Measurements from ENCODE around the gene S100Z.
"Not testable (repeated sequence)": the region's sequence is repeated elsewhere in the genome, so short reads cannot be mapped to it uniquely, and the experiment has no call there.

Gene S100Z

DNA sequence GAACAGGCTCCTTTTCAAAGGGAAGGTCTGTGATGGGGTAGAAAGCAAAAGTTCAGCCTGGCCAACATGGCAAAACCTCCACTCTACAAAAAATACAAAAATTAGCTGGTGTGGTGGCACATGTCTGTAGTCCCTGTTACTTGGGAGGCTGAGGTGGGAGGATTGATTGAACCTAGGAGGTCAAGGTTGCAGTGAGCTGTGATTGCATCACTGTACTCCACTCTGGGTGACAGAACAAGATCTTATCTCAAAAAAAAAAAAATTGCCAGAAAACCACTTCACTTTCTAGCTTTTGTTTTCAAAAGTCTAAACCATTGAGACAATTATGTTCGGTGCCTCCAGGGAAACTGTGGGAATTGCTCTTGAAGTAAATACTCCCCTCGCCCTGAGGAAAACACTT is 43.5 kb downstream of the S100Z start:
- DNase-seq: no peak

DNA sequence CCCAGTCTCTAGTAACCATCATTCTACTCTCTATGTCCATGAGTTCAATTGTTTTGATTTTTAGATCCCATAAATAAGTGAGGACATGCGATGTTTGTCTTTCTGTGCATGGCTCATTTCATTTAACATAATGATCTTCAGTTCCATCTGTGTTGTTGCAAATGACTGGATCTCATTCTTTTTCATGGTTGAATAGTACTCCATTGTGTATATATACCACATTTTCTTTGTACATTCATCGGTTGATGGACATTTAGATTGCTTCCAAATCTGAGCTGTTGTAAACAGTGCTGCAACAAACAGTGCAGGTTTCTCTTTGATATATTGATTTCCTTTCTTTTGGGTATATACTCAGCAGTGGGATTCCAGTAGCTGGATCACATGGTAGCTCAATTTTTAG is 46.4 kb downstream of the S100Z start:
- no peak for DNase-seq

DNA sequence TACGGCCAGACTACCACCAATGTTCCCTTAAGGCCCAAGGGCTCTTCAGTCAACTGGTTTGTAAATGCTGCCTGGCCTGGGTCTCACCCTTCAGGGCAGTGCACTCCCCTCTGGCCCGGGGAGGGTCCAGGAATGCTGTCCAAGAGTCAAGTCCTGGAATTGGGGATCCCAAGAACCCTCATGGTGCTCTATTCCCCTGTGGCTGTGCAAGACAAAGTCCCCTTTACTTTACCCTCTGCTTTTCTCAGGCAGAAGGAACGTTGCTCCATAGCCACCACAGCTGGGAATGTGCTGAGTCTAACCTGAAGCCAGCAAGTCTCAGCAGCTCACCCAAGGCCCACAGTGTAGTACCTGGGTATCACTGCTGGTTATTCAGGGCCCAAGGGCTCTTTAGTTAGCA is 51.7 kb downstream of the S100Z start:
- DNase-seq: no peak

DNA sequence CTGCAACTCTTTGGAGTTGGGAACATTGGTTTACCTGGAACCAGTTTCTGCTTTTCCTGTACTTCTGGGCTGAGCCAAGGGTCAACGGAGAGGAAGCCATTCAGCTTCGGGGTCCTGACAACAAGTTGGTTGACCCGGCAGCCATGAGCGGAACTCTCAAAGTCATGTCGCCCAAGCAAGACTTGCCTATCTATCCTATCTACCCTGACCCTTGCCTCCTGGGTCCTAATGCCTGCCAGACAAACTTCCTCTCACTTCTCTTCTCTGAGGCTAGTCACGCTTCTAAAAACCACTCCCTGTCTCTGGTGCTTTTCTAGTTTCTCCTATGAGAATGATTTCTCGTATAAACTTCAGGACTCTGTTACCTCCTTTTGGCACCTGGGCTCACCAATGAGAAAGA is 58.4 kb downstream of the S100Z start:
- no peak for DNase-seq

DNA sequence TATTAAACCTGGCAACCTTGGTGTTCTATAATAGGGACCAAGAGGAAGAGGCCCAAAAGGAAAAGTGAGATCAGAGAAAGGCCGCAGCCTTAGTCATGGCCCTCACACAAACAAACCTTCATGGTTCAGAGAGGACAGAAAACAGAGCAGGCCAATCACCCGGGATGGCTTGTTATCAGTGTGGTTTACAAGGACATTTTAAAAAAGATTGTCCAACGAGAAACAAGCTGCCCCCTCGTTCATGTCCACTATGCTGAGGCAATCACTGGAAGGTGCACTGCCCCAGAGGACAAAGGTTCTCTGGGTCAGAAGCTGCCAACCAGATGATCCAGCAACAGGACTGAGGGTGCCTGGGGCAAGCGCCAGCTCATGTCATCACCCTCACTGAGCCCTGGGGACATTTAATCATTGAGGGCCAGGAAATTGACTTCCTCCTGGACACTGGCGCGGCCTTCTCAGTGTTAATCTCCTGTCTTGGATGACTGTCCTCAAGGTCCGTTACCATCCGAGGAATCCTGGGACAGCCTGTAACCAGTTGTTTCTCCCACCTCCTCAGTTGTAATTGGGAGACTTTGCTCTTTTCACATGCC is 60.6 kb downstream of the S100Z start:
- not testable (repeated sequence) for DNase-seq

DNA sequence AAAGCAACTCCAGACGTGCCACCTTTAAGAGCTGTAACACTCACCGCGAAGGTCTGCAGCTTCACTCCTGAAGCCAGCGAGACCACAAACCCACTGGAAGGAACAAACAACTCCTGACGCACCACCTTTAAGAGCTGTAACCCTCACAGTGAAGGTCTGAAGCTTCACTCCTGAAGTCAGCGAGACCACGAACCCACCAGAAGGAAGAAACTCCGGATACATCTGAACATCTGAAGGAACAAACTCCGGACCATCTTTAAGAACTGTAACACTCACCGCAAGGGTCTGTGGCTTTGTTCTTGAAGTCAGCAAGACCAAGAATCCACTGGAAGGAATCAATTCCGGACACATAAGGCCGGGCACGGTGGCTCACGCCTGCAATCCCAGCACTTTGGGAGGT is 64.9 kb downstream of the S100Z start:
- not testable (repeated sequence) for DNase-seq

DNA sequence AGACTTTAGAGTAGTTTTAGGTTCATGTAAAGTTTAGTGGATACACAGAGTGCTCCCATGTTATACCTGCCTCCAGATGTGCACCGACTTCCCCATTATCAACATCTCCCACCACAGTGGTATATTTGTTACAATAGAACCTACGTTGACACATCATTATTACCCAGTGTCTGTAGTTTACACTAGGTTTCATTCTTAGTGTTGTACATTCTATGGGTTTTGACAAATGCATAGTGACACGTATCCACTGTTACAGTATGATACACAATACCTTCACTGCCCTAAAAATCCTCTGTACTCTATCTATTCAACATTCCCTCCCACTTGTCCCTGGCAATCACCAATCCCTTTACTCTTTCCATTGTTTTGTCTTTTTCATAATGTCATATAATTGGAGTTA is 68.7 kb downstream of the S100Z start:
- no peak for DNase-seq

DNA sequence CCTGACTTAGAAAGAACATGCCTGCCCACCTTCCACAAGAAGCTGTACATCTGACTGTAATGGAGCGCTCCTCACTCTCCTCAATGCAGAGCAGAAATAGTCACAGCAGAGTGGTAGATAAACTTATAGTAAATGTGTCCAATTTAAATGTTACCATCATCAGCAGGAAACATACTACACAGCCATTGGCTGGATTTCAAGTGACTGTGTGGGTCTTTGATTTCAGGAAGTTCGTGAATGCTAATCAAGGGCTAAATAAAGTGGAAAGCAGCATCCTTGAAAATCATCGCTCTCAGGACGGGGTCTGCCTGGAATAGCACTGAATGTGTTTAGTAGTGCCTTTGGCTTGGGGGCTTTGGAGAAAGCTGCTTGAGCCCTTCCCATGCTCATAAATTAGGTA is 70.7 kb downstream of the S100Z start:
- no peak for DNase-seq

DNA sequence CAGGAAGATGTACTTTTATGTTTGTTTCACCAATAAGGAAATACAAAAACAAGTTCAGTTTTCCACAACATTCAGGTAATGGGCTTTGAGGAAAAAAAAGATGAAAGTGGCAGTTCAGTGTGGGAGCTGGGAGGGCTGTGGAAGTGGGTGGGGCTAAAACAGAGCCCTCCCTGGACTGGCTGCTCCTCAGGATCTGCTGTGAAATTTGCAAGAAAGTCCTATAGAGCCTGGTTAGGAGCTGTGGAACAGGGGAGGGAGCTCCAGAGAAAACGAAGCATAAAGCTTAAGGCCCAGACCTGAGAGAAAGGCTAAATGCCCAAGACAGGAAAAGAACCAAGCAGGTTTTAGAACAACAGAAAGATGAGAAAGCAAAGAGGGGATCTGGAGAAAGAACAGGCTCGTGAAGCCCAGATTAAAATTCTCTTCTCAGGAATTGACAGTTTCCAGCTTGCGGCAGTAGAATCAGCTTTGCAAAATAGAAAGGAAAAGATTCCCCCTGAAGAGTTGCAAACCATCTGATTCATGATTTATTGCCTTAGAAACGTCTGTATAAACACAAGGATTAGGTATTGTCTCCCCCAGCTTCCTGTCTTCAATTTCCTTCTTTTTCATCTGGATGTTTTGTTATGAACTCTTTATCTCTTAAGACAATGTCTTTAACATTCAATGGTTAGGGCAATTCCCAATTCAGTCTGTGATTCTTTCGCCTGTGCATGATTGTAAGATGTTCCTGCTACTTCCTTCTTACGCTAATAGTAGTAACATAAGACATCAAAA is 76.7 kb downstream of the S100Z start:
- DNase-seq: no peak

DNA sequence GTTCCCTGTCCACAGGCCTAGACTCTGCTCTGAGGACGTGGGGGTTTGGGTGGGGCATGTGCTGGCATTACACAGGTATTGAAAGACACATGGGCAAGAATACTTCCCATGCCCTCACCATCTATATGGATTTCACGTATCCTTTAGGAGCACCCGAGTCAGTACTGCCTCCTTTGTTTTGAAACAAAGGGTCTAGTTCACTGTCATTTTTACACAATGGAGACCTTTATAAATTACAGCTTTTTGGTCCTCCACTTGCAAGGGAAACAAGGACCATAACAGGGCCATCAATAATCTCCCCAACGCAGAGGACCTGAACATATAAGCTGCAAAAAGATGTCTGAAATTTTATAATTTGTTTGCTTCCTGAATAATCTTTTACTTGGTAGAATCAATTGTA is 78.1 kb downstream of the S100Z start:
- no peak for DNase-seq

DNA sequence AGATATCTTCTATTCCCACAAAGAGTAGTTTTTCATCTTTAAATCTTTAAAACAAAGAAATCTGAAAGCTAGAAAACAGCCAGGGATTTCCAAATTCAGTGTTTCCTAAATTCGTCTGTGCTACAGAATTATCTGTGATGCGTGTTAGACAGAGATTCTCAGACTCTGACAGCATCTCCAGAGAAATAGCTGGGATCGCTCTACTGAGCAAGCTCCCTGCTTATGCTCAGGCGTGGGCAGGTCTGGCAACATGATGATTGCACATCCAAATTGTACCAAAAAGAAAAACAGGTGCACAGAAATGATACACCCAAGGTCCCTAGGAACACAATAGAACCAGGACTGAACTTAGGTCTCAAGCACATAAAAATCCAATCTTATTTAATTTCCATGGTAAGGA is 80.3 kb downstream of the S100Z start:
- no peak for DNase-seq

DNA sequence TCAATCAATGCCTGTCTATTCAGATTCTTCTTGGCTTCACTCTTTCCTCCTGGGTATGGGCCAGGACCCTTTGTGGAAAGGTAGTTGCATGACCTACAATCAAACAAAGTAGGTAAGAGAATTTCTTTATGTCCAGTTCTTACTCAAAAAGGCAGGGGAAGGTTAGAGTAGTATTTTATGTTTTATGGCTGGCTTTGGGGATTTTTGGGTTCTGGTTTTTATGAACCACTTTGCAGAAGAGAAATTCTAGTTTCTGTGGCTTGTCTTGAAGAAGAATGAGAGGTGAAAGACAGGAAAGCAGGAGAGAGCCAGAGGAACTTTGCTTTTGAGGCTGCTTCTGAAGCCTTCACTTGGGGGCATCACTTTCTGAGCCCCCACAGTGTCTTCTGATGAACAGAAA is 88.4 kb downstream of the S100Z start:
- no peak for DNase-seq

DNA sequence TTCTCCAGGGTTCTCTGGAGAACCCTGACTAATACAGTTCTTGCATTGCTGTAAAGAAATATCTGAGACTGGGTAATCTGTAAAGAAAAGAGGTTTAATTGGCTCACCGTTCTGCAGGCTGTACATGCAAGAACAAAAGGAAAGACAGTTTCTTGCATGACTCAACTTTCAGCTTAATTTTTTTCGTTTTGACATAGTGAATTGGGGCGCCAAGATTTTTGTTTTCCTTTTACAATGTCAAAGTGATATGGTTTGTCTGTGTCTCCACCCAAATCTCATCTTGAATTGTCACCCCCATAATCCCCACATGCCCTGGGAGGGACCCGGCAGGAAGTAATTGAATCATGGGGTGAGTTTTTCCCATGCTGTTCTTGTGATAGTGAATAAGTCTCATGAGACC is 91.2 kb downstream of the S100Z start:
- no peak for DNase-seq

DNA sequence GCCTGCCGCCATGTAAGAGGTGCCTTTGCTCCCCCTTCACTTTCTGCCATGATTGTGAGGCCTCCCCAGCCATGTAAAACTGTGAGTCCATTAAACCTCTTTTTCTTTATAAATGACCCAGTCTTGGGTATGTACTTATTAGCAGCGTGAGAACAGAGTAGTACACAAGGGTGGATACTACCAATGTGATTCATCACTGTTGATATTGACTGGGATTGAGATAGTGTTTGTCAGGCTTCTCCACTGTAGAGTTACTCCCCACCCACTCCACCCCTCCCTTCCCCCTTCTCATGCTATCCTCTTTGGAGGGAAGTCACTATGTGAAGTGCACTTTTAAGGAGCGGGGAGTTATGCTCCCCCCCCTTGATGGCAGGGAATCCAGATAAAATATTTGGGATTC is 91.6 kb downstream of the S100Z start:
- DNase-seq: no peak

DNA sequence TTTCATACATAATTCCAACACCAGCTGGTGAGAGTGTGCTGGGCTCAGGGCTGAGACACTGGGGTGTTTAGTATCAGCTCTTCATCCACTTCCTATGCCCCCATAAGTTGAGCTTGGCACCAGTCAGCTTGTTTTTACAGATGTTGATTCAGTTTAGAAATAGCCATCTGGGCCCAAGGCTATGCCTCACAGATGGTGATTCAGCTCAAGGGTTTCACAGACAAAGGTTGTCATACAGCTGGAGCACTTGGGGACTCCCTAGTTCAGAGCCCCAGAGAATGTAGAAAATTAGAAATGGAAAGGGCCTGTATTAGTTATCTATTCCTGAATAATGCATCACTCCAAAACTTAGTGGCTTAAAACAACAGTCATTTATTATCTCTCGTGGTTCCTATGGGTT is 92.8 kb downstream of the S100Z start:
- peak; percentile 76 for DNase-seq

DNA sequence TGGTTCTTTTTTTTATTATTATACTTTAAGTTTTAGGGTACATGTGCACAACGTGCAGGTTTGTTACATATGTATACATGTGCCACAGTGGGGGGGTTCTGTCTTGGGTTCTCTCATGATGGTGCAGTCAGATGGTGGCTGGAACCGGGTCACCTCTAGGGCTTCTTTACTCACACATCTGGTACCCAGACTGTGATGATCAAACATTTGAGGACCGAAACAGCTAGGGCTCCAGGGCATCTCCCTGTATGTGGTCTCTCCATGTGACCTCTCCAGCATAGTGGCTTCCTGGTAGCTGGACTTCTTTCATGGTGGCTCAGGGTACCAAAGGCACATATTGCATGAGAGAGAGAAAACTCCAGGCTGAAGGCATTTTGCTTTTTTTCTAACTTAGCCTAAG is 93.2 kb downstream of the S100Z start:
- DNase-seq: peak; percentile 17

DNA sequence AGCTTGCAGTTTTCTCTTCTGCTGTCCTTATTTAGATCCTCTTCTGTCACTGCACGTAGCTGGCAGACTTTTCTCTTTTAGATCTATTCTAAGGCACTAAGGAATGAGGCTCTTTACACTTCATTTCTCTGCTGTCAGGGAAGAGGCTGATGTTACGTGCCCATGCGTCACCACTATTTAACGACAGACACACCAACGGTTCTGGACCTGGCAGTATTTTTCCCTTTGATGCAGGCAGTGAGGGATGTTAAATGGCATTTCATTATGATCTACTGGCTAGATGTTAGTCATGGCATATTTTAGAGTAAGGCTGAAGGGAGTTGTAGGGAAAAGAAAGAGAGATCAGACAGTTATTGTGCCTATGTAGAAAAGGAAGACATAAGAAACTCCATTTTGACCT is 94.8 kb downstream of the S100Z start:
- DNase-seq: no peak

DNA sequence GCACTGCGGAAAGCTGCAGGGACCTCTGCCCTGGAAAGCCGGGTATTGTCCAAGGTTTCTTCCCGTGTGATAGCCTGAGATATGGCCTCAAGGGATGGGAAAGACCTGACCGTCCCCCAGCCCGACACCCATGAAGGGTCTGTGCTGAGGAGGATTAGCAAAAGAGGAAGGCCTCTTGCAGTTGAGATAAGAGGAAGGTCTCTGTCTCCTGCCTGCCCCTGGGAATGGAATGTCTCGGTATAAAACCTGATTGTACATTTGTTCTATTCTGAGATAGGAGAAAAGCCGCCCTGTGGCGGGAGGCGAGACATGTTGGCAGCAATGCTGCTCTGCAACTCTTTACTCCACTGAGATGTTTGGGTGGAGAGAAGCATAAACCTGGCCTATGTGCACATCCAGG is 95.4 kb downstream of the S100Z start:
- not testable (repeated sequence) for DNase-seq

DNA sequence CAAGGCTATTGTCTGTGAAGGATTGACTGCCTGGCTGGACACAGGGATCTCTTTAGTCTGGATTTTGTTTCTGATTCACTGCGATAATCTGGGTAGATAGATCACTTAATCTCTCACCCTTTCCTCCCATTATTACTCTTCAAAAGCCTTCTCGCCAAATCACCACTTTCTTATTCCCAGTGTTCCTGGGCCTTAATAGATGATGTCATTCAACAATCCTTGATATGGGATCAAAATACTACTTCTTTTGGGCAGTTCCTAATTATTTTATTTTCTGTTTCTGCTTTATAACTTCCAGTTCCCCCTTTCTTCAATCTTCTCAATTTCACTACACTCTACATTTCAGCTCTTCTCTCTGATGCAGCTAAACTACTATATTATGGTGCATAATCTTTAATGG is 96.3 kb downstream of the S100Z start:
- DNase-seq: no peak

DNA sequence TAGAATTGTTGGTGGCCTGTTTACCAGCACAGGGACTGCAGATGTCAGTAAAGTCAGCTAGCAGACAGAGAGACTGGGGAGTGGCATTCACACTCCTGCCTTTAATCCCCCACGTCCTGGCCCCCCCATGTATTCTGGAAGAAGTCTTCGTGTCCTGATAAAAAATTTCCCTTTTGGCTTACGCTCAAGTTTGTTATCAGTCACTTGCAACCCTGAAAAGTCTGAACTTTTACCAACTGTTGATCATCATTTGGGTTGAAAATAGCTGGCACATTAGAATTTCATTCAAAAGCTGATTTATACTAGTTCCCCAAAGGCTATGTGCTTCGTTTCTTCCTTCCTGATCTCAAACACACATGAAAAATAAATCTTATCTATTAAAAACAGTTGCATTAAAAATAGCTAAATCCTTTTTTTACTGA is 97.3 kb downstream of the S100Z start:
- no peak for DNase-seq

DNA sequence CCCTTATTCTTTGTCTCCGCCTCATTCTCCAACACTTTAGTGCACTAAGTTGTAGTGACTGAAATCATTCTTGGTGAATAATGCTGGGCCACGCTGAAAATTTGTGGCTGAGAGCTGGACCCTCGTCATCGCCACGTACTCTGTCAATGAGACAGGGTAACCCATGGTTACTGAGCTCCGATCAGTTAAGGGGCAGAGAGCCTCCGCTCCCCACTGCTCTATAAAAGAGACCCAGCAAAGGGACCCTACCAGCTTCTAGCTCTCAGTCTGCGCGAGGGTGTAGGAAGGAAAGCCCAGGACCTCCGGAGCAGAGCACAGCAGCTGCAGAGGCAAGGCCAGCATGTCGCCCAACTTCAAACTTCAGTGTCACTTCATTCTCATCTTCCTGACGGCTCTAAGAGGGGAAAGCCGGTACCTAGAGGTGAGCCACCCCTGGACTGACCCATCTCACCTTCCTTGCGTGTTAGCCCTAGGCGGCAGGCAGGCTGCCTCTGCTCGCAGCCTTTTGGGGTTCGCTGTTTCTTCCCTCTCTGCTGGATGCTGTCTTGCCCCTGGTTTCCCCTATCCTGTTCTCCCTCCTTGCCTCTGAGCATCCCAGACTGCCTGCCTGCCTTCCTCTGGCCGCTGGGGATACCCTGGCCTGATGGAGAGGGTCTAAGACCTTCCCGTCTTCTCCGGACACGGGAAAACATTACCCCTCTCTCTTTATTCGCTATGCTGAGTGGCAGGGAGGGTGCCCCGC is 103.2 kb downstream of the S100Z start, which contains the start of gene CRHBP:
Gene CRHBP, plus strand, starts transcription at position 251 of the 742 bp plus-strand sequence. Its CDS starts 90 bp downstream, at position 341.
- no peak for DNase-seq

DNA sequence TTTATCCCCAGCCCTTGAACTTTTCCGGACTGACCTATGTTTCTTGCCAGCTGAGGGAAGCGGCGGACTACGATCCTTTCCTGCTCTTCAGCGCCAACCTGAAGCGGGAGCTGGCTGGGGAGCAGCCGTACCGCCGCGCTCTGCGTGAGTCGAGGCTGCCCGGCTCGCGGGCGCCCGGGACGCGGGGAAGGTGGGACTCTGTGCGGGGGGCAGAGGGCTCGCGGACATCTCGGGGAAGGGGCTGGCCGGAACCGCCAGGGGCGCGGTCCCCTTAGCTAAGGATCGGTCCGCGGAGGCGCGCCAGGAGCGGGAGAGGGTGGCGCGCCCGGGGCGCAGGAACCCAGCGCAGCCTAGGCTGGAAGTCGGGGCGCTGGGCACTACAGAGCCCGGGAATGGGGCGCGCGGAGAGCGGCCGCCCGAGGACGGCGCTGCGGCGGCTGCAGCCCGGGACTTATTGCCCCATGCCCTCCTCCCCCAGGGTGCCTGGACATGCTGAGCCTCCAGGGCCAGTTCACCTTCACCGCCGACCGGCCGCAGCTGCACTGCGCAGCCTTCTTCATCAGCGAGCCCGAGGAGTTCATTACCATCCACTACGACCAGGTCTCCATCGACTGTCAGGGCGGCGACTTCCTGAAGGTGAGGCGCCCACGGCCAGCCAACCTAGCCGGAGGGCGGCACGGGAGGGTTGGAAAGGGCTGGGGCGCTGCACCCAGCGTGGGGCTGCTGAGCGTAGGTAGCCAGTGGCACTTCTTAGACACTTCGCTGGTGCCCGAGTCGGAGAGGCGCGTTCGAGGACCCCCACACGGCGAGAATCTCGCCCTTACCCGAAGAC is 104.0 kb downstream of the S100Z start:
- DNase-seq: no peak

DNA sequence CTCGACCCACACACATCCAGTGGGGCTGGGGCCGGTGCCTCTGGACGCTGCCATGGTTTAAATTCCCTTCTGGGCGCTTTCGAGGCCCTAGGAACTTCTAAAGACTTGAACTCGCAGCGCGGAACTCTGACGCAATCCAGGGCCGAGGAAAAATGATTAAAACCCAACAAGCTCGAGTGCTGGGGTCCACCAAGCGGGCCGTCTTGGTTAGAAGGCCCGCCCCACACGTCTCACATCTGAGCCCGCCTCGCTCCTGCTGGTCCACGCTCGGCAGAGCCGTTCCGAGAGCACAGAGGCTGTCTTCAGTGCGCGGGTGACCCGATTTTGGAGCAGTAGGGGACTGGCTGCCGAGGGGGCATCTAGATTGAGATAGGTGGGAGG is 104.6 kb downstream of the S100Z start:
- DNase-seq: no peak
